ENCODE measurements around the gene GRB10.

The GRB10 gene

DNA sequence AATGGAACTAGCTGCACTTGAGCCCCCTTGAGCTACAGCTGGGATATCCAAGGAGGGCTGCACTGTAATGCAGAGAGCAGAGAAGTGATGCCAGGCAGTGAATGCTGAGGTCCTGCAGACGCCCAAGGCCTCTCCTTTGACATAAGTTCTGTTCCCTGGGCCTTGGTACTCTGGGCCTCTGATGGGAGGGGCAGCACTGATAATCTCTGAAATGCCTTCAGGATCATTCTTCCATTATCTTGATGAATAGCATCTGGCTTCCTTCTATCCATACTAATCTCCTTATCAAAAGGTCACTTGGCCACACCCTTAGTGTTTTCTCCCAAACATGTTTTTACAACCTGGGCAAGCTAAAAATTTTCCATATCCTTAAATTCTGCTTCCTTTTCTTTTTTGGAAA lies 6.9 kb downstream of the GRB10 start:
- no peak for DNase-seq

DNA sequence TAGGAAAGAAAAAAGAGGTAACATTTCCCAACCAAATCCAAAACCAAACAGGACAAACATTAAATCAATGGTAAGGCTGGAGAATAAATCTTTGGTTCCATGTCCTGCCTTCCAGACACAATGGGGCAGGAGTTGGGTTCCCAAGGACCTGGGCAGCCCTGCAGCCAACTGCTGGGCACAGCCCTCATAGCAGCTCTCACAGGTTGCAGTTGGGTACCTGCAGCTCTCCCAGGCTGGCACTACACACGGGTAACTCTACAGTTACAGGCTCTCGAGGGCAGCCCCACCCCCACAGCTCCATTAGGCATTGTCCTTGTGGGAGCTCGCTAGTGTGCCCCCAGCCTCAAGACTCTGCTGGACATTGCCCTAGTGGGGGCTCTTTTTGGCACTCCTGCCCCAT lies 7.5 kb downstream of the GRB10 start:
- DNase-seq = no peak

DNA sequence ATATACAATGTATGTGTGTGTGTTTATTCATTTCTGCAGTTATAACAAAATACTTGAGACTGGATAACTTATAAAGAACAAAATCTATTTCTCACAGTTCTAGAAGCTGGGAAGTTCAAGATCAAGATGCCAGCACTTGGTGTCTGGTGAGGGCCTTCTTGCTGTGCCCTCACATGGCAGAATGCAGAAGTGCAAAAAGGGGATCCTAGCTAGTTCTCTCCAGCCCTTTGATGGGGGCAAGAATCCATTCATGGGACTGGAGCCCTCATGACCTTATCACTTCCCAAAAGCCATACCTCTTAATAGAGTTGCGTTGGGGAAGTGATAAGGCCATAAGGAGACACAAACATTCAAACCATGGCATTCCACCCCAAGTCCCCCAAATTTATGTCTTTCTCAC lies 8.4 kb downstream of the GRB10 start:
- no peak for DNase-seq

DNA sequence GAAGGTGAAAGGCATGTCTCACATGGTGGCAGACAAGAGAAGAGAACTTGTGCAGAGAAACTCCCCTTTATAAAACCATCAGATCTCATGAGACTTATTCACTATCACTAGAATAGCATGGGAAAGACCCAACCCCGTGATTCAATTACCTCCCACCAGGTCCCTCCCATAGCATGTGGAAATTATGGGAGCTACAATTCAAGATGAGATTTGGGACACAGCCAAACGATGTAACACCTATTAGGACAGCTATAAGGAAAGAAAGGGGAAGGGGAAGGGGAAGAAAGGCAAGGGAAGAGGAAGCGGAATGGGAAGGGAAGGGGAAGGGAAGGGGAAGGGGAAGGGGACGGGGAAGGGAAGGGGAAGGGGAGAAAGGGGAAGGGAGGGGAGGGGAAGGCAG lies 9.6 kb downstream of the GRB10 start:
- DNase-seq = peak; percentile 37

DNA sequence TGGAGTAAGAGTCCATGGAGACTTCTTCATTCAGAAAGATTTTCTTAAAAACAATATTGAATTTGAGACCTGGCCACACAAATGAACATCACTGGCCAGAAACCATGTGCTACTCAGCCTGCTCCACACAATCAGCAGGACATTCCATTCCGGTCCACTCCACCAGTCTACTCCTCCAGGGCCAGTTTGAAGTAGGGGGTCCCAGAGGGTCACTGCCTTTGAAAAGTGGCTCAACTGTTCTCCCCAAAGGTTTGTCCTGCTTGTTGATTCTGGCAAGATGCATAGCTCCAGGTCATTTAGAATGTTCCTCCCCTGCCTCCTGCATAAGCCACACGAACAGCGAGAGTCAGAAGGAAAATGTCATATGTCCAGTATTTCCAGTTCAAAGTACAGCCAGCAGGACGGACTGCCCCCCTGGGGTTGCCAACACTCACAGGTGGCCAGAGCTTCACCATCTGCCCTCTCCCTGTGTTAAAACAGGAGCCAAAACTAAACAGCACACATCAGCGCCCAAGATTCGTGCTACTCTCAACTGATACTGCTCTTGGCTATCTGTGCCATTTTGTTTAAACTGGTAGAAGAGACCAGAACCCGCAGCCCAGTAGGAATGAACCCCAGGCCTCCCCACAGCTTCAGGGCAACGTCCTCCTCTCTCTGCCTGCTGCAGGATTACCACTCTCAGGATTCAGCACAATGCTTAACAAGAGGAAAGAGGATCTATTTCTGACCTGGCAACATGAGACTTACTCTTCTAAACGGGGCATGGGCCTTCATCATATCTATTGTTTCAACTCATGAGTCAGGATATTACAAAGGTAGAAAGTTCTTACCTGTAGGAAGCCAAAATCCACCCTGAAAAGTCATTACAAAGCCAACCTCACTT lies 11.3 kb downstream of the GRB10 start:
- DNase-seq = no peak

DNA sequence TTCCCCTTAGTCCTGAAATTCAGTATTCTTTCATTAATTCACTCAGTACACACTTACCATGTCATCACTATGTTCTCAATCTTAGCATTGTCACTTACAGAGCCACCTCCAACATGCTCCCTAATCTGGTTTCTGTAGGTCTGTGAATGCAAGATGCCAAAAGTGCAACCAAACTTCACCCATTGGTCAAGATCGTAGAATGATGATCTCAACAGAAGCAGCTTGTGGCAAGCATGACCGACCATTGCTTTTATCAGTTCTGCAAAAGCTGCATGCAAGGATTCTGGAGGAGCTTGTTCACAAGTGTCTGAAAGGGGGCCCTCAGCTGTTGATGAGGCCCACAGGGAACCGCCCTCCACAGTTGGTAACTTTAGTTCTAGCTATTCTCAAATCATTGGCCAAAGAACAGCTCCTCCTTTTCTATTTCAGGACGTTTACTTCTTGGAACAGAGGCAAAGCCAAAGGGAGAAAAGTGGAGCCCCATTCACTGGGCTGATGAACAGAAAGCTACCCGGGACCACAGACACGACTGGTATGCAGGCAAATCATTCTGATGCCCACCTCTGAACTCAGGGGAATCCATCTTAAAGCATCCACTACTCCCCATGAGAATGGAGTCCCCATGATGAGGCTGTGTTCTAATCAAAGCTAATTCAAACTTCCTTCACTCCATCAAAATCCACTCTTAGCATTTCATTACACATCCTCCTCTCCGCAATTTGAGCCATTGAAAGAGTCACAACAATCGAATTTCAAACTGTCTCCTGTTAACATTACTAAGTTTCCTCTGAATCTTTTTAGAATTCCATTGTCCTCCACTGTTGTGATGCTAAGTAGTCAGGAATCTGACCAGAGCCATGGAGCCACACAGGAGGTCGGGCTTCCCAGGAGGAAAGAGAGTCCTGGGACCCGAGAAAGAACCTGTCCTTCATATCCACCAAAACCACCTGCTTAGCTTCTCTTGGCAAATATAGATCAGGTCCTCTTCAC lies 13.9 kb downstream of the GRB10 start:
- no peak for DNase-seq

DNA sequence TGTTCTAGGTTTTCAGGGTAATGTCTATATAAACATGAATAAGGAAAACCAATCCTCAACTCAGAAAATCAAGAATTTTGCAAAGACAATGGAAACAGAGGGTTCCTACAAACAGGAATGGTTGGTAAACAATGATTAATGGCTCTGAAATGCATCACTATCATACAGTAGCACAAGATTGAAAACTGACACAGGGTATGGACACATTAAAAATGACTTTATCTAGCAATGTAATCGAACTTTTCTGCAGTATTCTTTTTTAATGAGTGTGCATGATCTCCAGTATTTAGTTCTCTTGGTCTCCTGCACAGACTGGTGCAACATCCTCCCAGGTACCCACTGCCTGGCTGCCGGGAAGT lies 15.9 kb downstream of the GRB10 start:
- no peak for DNase-seq

DNA sequence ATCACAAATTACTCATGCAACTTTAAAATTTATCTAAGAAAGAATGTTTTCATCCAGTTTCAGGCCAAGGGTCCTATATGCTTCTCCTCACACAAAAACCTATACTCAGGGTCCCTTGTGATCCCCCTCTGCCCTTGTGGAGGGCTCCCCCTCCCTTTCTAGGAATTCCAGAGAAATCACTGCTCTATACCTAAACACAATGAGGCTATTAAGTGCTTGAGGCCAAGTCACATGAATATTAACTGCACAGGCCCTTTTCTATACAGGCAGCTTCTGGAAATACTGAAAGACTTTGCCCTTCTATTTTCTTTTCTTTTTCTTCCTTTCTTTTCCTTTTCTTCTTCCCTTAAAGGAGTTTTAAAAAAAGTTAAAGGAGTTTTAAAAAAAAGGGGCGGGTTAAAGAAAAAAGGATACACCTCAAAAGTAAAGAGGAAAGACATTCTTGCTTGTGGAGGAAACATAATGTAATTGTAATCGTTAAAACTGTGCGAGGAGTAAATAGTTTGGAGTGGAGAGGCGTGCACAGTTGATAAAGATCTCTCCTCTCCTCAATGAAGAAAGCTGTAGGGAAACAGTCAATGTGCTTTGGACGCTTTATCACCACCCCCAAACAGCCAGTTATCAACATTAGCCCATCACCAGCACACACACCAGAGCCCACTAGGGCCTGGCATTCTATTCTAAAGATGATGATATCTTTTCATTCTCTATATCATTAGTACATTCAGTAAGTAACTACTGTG lies 16.4 kb downstream of the GRB10 start:
- no peak for DNase-seq

DNA sequence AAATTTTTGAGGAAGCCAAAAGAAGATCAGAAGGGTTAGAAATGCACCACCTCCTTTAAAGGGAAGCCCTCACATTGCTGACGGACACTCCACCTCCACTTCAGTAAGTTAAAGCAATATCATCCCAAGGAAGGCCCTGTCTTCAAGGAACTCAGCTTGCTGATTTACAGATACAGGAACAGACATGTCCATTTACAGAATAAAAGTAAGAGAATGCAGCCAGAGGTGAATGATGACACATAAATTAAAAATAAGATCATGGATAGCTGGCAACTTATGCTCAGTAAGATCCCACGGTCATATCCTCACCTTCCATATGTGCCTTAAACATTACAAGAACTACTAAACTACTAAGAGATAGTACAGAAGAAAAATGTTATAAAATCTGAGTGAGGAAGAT lies 20.4 kb downstream of the GRB10 start:
- DNase-seq = no peak

DNA sequence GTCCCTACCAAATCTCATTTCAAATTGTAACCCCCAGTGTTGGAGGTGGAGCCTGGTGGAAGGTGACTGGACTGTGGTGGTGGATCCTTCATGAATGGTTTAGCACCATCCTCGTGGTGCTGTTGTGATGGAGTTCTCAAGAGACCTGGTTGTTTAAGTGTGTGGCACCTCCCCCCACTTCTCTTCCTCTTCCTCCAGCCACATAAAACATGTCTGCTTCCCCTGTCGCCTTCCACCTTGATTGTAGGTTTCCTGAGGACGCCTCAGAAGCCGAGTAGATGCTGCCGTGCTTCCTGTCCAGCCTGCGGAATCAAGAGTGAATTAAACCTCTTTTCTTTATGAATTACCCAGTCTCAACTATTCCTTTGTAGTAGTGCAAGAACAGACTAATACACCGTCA lies 21.0 kb downstream of the GRB10 start:
- no peak for DNase-seq

DNA sequence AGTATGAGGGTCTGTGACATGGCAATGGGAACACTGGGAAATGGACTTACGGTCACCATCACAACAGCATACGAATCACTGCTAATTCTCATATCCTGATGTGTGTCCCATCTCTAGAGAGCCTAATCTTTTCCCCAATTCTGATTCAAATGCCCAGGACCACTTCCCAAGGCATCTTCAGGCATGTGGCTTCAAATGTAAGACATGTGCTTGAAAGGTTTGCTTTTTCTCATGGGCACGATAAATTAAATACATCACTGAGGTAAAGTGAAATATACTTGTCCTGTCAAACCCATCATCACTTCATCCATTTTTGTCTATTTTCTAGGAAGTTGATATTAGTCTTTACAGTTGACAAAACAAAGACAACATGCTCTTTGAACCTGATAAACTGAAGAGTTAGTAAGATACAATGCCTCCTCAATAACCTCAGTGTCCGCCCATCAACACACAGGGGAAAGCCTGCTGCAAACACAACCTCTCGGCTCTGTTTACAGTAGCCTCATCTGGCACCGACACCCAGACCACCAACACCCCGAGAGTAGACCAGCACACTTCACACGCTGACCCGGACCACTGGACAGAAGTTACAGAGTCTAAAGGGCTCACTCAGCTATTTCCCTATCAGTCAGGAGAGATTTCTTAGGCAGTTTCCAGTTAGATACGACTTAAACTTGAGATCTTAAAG lies 24.8 kb downstream of the GRB10 start:
- no peak for DNase-seq

DNA sequence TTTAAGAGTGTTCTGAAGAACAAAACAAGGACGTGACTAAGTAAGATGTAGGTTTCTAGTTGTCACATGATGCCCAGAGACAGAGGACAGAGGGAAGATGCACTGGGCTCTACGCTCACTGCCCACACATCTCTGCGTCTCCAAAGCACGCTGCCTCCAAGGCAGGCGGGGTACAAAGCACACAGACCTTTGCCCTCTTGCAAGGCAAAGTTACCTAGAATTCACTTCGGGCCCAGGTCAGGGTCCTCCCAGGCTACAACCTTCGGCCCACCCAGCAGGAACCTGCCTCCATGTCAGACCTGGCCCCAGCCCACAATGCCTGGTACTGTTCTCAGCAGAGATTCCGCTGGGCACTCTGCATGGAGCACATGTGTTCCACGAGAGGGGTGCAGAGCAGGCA lies 26.5 kb downstream of the GRB10 start:
- no peak for DNase-seq

DNA sequence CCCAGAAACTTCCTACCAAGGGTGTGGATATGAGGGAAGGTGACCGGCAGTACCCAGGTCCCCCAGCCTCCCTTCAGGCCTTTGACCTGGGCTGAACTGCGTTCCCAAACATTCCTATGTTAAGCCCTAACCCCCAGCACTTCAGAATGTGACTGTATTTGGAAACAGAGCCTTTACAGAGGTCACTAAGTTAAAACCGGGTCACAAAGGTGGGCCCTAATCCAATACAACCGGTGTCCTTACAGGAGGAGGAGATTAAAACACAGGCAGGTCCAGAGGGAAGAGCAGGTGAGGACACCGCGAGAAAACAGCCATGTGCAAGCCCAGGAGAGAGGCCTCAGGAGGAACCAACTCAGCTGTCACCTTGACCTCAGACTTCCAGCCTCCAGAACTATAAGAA lies 28.0 kb downstream of the GRB10 start:
- no peak for DNase-seq

DNA sequence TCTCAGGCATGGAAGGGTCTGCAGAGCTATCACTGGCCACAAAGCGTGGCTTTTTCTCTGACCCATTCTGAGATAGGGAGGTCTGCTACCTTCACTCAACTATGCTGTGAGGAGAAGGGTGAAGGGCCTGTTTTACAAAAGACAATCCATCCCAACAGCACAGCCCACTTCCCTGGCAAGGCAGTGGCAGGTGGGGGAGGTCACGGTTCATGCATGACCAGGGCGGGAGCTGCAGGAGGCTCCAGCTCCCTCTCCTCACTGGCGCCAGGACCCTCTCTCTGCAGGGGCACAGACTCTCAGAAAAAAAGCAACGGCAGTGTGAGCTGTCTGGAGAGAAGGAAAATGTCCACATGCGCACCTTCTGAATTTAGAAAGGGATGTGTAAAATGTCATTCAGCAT lies 28.5 kb downstream of the GRB10 start:
- no peak for DNase-seq

DNA sequence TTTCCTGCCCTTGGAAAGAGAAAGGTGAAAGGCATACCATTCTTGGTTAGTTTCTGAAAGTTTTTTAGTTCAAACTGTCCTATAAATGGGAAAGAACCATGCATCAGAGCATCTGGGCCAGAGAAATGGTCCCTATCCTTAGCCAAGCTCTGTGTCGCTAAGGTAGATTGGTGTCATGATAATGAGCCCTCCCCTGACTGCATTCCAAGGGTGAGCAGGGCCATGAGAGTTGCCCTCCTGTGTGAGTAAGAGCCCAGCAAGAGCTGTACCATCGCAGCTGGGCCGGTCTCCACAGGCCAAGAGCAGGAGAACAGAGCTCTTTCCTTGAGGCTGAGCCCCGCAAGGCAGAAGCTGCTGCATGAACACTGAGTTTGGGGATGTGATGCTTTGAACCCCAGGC lies 30.3 kb downstream of the GRB10 start:
- no peak for DNase-seq

DNA sequence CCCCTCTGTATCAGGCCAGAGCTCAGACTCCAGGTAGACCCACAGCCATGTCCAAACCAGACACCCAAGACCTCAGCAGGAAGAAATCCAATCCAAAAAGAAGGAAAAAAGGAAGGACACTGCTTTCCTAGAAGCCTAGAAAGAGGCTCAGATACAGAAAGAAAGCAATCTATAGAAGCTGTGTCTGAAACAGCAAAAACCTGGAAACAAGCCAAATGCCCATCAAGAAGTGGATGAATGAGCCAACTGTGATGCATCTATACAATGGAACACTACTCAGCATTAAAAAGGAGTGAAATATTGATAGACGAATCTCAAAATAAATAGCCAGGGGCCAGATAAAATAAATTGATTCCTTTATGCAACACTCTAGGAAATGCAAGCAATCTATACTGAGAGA lies 31.6 kb downstream of the GRB10 start:
- no peak for DNase-seq

DNA sequence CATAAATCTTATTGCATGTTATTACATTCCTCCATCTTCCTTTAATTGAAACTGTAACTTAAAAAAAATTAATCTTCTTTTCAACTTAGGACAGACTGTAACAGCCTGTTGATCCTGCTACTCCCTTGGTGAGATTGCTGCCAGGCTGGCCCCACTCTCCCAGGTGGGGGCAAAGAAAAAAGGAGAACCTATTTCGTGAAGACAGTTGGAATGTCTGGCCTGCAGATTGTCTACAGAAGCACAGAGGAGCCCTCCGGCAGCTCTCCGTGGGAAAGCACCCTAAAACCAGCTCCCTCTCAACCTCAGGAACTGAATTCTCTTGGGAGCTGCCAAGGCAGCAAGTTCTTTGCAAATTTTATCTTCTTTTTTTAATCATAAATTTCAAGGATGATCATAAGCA lies 32.8 kb downstream of the GRB10 start:
- DNase-seq = no peak

DNA sequence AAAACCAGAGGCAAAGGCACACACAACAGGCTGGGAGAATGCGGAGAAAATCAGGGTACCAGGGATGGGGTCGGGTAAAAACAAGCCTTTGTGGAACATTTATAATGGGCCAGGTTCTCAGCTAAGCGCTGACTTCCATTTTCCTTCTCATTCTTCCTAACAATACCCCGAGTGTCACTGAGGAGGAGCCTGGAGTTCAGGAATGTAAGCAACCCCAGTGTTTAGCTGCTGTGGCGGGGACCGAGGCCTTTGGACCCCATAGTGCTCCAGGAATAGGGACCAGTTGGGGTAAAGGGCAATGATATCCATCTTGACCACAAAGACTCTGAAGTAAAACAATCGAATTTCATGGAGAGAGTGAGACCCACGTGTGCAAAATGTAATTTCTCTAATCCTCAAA lies 34.2 kb downstream of the GRB10 start:
- DNase-seq = no peak

DNA sequence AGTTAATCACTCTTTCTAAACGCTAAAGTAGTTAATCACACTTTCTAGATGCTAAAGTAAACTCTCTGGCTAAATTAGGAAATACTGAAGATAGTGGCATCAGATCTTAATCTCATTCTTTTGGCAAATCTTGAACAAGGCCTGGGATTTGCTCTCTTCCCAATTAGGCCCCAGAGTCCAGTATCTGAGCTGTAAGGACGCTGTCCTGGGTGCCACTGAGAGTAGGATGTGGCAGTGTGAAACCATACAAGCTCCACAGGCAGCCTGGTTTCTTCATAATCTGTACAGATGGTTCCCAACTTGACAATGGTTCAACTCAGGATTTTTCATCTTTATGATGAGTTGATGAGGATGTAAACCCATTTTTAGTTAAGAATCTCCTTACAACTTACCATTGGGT lies 36.9 kb downstream of the GRB10 start:
- no peak for DNase-seq

DNA sequence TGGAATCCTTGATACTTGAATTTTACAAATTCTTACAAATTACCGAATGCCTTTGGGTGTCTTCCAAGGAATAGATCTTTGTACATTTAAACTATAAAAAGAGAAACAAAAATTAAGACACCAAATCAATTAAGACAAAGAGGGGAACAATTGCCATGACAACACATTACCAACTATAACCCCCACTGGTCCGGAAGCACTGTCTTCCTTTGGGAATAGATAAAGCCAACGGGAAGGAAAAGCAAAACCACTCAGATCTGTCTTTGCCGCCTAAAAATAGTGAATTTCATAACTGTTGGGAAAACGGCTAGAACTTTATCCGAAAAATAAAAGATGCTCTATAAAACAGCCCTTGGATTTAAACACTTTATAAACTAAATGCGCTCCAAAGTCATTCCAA lies 37.4 kb downstream of the GRB10 start:
- no peak for DNase-seq

DNA sequence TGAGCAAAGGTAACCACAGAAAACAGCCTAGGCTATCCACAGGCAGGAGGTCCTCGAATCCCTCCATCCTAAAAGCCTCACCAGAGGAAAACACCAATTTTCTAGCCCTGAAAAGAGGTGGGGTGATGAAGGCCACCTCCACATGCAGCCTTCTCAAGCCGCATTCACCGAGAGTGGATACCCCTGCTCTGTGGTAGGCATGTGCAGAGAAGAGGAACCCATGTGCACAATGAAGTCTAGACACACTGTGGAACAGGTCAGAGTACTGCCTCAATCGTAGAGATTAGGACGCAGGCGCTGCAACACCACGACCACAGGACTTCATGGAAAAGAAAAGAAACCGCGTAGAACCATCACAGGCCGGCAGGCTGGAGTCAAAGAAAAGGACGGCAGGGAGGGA lies 38.8 kb downstream of the GRB10 start:
- no peak for DNase-seq

DNA sequence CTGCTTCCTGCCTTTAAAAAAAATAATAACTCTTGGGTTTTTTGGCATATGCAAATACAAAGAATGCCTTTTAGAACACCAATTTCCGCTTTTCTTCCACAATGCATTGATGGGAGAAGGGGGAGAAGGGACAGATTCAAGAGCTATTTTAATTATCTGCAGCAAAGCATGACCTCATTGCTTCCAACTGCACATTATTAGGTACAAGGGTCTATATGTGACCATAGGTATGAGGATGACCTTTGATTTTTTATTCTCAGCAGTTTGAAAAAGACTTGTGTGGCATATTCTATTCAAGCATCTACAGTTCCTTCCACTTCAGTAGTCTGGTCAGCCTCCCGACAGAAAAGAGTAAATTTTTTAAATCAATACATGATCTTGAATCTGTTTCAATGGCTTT lies 39.7 kb downstream of the GRB10 start:
- DNase-seq = no peak

DNA sequence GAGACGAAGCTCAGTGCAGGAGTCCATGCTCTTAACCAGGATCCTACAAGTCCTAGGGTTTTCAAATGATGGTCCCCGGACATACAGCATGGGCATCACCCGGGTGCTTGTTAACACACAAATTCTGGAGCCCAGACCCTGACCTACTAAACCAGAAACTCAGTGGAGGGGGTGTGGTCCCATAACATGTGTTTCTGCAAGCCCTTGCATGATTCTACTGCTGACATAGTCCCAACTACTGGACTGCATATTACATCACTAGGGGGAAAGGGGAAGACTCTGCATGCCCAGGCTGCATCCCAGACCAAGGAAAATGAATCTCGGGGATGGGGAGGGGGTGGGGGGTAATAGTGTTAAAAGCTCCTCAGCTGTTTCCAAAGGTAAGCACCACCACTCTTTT lies 40.3 kb downstream of the GRB10 start:
- DNase-seq = peak; percentile 8

Measured in suppressor macrophage treated with lipopolysaccharide for 4 hours (primary cell).